Stimulated activated CD4-positive, alpha-beta T cell treated with anti-CD3 and anti-CD28 coated beads, Interleukin-1b, Interleukin-23, amount 100 ng/mL, for 4 hours (primary cell): ENCODE measurements around the gene SLC34A1.

Source experiments
- DNase-seq, 2 donors: peaks; one replicate each; pipeline ENCODE4 v3.0.0-alpha.2; 2020; ENCODE audit warnings: low read depth in 2 of 2

Gene SLC34A1

DNA sequence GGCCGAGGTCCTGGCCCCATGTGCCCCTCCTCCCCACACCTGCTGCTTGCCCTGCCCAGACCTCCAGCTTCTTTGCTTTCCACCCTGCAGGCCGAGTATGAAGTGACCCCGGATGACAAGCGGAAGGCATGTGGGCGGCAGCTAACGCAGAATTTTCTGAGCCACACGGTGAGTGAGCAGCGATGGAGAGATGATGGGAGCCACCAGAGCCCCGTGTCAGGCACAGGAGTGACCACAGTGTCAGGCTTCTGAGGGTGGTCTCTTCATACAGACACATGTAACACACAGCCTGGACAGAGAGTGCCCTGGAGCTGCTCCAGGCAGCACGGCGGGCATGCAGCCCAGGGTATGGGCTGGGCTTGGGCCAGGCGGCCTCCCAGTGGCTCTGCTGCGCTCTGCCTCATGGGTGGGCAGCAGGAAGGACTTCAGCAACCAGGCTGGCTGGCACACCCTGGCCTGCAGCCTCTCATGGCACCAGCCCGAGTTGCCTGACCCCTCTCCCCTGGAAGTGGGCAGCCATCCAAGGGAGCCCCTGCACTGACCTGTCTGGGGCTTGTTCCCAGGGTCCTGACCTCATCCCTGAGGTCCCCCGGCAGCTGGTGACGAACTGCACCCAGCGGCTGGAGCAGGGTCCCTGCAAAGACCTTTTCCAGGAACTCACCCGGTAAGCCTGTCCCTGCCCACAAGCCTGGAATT, 48.1 kb downstream of the SLC34A1 start:
- DNase-seq: peak in 1 of 2 donors; percentile 42

DNA sequence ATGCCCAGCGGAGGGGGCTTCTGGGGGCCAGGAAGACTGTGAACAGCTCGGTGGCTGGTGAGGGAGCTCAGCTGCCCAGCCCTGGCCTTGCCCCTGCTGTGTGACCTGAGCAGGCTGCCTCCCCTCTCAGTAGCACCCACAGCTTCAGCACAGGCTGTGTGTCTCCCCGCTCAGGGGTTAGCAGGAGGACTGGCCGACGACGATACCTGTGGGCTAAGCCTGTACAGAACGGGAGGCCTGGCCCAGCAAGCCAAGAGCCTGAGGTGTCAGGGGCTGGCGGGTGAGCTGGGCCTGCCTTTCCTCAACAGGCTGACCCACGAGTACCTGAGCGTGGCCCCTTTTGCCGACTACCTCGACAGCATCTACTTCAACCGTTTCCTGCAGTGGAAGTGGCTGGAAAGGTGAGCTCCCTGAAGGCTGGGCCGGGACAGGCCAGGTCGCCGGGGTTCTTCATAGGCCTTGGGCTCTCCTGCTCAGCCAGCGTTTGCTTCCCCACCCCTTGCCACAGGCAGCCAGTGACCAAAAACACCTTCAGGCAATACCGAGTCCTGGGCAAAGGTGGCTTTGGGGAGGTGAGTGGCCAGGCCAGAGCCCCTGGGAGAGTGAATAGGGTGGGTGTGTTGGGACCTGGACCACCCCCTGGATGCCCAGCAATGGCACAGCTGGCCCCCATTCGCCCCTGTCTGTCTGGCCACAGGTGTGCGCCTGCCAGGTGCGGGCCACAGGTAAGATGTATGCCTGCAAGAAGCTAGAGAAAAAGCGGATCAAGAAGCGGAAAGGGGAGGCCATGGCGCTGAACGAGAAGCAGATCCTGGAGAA, 48.8 kb downstream of the SLC34A1 start:
- no peak for DNase-seq

DNA sequence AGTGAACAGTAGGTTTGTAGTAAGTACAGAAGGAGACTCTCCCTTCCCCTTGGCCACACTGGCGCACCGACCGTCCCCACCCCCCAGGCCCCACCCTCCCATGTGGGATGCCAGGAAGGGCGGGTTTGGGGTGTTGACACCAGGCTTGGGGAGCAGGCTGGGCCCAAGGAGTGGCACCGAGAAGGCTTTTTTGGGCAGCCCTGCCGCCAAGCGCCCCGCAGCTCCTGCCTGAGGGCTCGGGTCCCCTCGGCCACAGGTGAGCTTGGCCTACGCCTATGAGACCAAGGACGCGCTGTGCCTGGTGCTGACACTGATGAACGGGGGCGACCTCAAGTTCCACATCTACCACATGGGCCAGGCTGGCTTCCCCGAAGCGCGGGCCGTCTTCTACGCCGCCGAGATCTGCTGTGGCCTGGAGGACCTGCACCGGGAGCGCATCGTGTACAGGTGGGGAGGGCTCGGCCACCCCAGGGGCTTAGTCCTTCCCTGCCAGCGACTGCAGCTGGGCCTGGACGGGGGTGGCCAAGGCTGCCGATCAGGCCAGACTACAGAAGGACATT, 49.5 kb downstream of the SLC34A1 start:
- no peak for DNase-seq

DNA sequence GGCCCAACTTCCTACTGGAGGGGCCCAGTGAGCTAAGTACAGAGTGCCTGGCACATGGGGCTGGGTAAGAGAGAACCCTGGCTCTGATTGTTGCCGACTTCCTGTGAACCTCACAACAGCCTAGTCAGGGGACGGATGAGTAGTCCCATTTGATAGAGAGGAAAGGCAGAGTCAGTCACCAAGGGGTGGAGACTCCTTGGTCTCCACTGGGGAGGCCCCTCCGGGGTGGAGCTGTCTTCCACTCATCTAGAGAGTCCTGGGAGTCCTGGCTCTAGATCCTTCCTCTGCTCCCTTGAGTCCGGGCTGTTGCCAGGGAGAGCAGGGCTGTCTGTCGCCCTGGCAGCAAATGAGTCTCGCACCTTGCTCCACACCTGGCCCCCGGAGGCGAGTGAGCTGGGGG, 50.2 kb downstream of the SLC34A1 start:
- peak; percentile 39 to 46 for DNase-seq

DNA sequence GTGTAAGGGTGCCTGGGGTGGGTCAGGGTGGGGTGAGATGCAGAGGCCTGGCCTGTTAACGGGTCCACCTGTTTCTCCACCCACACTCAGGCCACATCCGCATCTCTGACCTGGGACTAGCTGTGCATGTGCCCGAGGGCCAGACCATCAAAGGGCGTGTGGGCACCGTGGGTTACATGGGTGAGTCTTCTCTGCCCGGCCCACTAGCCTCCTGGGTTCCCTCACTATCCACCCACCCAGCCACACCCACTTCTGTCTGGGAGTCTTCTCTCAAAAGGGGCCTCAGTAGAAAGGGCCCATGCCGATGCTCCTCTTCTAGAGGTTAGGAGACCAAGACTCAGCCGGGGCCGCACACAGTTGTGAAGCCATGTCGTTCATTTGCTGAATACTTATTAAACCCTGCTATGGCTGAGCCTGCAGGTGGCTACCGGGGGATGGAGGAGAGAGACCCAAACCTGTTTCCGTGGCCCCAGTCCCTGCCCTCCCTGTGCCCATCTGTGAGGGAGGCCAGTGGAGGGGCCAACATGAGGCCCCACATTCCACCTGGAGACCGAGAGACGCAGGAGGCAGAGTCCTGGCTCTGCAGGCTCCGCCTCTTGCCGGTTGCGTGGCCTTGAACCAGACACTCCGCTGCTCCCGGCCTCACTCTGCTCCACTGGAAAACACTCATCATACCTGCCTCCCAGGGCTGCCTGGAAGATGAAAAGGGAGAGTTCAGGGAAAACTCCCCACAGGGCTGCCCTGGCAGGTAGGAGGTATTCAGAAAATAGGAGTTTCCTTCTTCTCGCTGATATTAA, 50.9 kb downstream of the SLC34A1 start:
- DNase-seq: no peak

DNA sequence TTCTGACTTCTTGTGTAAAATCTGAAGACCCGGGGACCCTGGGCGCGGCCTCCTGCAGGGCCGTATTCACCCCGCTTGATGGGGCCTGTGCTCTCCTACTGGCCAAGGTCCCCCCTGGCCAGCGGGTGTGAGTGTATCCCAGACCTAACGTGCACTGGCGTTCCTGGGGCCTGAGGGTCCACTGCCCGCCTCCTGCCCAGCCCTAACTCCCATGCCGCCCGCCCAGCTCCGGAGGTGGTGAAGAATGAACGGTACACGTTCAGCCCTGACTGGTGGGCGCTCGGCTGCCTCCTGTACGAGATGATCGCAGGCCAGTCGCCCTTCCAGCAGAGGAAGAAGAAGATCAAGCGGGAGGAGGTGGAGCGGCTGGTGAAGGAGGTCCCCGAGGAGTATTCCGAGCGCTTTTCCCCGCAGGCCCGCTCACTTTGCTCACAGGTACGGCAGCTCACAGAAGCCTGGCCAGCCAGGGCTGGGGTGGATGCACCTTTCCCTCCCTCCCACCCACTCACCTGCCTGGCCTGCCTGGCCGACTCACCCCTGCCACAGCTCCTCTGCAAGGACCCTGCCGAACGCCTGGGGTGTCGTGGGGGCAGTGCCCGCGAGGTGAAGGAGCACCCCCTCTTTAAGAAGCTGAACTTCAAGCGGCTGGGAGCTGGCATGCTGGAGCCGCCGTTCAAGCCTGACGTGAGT, 51.8 kb downstream of the SLC34A1 start:
- no peak for DNase-seq

DNA sequence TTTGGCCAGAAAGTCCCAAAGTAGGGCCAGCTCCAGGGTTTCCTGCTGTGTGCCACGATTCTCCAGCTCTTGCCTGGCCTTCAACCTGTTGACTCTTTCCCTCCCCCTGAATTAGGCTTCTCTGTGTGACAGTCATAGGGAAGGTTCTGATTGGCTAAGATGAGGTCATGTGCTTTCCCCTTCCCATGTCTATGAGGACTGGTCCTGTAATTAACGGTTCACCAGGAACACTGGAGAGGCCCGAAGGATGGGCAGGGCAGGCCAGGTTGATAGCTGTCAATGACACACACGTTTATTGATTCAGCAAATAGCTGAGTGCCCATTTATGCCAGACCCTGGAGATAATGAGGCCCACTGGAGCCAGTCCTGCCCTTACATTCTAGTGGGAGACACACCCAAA, 53.4 kb downstream of the SLC34A1 start:
- DNase-seq: no peak

DNA sequence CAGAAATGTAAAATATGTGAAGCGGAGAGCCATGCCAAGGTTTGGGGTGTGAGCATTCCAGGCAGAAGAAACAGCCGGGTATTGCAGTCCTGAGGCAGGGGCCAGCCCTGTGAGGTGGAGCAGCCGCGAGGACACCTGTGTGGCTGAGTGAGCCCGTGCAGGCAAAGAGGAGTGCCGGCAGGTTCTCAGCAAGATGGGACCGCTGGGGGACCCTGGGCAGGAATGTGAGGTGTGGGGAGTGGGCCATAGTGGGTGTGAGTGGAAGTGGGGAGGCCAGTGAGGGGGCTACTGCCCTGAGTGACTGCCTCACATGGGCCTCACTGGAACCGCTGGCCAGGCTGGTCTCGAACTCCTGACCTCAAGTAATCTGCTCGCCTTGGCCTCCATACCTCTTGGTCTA, 54.2 kb downstream of the SLC34A1 start:
- no peak for DNase-seq

DNA sequence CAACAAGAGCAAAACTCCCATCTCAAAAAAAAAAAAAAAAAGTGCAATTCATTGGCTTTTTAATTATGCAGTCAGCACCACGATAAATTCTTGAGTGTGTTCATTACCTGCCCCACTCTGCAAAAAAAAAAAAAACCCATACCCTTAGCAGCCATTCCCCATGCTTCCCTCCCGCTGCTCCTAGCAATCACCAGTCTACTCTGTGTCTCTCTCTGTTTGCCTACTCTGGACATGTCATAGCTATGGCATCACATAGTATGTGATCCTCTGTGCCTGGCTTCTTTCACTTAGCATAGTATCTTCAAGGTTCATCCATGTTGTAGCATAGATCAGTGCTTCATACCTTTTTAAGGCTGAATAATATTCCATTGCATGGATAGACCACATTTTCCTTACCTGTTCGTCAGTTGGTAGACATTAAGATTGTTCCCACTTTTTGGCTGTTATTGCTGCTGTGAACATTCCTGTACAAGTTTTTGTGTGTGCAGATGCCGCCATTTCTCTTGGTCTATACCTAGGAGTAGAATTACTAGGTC, 55.4 kb downstream of the SLC34A1 start:
- DNase-seq: no peak

DNA sequence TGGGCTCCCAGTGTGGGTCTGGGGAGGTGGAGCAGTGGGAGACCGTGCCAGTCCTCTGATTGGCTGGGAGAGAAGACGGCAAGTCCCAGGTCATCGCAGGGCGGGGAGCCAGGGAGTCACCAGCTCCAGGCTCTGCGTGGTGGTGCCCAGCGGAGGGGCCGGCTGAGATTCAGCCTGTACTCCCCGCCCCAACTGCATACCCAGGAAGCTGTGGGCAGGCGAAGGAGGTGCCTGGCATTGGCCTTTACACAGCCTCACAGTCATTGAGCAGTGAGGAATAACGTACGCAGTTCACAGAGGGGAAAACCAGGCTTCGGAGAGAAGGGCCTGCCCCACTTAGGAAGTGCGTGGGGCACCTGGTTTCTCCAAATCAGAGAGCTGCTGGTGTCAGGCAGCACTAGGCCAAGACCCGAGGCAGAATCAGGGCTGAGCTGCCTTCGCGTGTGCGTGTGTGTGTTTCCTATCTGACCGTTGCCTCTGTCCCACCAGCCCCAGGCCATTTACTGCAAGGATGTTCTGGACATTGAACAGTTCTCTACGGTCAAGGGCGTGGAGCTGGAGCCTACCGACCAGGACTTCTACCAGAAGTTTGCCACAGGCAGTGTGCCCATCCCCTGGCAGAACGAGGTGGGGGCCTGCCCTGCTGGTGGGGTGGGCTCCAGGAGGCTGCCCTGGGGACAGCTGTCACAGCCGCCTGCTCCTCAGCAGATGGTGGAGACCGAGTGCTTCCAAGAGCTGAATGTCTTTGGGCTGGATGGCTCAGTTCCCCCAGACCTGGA, 56.2 kb downstream of the SLC34A1 start:
- DNase-seq: peak; percentile 41 to 43

DNA sequence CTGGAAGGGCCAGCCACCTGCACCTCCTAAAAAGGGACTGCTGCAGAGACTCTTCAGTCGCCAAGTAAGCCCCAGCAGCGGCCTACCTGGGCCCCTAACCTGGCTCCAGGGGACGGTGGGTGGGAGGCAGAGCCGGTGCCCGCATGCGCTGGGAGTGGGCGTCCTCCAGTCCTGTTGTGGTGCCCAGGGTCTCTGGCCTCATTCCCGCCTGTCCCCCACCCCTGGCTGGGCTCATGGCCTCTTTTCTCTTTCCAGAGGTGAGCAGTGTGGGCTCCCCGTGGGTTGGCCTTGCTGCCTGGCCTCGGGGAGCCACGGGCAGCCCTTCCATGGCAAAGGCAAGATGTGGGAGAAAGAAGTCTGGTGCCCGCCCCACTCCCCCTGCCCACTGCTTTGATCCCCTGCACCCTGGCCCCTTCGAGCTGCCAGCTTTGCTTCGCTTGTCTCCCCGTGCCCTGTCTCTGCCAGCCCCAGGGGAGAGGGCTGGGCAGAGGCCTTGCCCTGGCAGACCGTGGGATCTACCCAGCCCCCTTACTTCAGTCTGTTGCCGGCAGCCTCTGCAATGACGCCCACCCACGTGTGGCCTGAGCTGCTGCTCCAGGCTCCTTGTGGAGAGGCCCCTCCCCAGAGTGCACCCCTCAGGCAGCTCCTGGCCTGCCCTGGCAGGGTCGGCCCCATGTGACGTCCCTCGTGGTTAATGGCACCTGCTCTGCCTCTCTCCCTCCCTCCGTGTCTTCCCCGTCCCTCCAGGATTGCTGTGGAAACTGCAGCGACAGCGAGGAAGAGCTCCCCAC, 57.0 kb downstream of the SLC34A1 start:
- no peak for DNase-seq

DNA sequence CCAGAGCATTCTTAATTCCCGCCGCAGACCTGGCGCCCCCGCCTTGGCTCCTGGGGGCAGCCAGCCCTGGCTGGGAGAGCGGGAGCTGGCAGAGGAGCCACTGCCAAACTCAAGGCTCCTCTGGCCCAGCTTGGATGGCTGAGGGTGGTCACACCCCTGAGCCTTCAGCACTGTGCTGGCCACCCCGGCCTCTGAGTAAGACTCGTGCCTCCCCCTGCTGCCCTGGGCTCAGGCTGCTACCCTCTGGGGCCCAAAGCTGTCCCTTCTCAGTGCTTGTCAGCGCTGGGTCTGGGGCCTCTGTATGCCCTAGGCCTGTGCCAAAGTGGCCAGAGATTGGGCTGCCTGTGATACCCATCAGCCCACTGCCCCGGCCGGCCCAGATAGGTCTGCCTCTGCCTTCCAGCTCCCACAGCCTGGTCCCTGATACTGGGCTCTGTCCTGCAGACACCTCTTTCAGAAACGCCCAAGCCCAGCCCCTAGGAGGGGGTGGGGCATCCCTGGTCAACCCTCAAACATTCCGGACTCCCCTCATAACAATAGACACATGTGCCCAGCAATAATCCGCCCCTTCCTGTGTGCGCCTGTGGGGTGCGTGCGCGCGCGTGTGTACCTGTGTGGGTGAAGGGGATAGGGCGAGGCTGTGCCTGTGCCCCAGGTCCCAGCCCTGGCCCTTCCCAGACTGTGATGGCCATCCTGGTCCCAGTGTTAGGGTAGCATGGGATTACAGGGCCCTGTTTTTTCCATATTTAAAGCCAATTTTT, 58.0 kb downstream of the SLC34A1 start:
- no peak for DNase-seq

DNA sequence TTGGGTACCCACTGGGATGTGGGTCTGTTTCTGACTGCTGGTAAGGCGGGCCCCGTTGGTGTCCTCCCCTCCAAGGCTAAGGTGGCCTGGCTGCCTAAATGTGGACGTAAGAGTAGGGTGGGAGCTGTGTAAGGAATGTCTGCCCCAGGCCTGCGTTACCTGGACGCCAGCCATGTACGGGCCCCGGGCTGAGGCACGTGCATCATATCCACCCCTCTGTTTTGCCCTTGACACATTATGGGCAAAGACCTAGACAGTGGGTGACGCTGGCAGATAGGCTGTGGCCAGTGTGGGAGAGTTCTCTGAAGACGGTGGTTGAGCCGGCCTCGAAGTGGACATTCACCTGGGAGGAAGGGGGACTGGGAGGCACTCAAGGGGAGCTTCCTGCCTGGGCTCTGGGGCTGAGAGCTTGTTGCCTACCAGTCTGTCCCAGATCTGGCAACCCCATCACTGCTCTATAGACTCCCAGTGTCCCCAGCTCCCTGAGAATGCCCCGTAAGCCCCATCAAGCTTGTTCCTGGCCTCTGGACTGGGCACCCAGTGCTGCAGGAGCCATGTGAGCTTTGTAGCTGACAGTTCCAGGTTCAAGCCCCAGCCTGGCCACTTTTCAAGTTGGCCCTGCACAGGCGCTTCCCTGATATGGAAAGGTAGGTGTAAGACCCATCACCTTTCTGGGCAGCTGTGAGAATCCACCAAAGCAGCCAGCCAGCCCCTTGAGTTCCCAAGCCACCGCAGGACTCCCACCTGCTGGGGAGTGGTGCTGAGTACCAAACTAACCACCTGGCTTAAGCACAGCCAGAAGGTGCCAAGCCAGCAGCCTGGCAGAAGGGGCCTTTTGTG, 59.1 kb downstream of the SLC34A1 start:
- no peak for DNase-seq

DNA sequence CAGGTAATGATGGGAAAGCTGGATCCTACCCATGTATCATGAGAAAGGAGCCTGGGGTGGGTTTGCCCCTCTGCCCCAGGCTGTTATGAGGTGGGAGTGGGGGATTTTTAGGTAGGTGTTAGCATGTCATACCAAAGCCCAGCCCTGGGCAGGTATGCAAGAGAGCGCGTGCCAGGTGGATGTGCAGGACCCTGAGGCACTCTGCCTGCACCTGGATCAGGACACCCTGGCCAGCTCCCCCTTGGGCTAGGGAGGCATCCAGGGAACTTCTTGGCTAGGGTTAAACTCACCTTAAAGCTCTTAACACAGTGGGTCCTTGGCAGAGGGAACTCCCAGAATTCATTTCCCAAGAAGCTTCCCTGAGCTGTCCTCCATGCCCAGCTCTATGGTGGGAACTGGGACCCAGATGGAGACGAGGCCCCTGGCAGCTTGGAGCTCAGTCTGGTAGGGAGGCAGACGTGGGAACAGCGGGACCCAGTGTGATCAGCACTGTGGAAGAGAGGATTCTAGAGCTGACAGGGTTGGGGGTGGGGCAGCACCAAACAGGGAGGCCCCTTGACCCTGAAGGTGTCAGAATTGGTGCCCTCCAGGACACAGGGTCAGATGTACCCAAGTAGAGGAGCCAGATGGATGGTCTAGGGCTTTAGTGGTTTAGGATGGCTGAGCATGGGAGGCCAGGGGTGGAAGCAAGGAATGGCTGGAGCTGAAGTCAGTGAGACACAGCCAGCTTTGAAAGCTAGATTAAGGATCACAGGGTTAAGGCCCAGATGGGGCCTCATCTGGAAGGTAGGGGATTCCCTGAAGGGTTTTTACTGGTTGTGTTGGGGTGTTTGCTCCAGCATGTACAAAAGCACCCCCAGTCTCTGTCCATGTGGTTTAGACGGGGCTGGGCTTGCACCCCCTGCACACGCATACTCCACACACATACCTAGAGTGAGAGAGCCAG, 60.1 kb downstream of the SLC34A1 start:
- DNase-seq: no peak

DNA sequence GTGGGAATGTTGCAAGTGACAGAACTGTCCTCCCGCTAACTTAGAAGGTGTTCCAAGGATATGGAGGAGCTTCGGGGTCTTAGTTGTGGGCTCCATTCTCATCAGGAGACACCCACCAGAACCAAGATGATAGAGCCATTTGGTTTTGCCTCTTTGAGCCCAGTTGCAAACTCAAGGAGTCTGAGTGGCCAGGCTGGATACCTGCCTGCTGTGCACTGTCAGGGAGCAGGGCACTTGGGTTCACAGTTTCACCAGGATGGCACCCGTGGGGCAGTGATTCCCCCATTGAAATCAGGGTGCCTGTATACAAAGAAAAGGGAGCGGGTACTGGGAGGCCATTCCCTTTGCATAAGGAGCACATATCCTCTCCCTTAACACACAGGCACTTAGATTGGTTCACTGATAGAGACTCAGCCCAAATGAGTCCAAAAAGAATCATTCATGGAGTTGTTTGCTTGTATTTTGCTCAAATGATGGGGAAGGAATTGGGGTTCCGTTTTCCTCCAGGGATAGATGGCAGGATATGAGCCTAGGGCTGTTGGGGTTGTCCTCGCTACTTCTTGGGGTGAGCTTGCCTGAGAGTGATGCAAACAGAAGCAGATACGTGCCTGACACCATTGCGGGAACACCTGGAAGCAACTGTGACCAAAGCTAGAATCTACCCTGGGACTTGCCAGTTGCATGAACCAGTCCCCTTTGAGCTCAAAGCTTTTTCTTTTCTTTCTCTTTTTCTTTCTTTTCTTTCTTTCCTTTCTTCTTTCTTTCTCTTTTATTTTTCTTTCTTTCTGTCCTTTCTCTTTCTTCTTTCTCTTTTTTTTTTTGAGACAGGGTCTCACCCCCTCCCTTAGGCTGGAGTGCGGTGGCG, 61.0 kb downstream of the SLC34A1 start:
- DNase-seq: no peak

DNA sequence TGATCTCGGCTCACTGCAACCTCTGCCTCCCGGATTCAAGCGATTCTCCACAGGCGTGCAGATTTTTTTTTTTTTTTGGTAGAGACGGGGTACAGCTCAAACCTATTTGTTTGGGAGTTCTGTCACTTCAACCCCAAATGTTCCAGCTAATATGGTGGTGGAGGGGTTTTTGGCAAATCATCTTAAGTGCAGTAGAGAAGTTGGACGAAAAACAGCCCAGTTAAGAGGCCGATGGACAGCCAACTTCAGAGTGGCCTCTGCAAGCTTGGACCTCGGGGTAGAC, 61.6 kb downstream of the SLC34A1 start:
- DNase-seq: no peak
